ENCODE results near the gene SLC7A6OS. TPM values are rescaled to one million over a fixed set of nuclear protein-coding genes. Genes with fewer than 3 reads are reported as not detected.

Gene SLC7A6OS
- polyA plus RNA-seq, 3 donors from 2014 or later: 22.7 to 31.2 (median 24.4) TPM

DNA sequence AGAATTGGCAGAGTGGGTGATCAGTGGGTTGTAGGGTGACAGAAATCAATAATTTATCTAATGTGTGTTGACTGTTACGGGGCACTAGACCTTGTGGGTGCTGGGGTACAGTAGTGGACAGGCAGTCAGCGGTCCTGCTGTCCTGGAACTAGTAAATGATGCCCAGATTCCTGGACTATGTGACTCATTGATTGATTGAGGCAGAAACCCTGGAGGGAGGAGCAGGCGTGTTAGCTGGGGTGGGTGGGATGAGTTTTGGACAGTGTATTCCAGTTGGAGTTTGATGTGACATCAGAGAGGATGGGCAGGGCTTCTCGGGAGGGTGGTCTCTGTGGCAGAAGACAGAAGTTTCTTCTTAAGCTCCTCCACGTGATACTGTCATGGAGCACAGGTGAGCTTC lies 24.4 kb upstream of the SLC7A6OS start:
- H3K9me3 Mint-ChIP-seq: no peaks in the 10 kb centered on the region
- no peak overlapping the region for H3K4me3 Mint-ChIP-seq
- H3K27me3 Mint-ChIP-seq (ENCODE audit: low read depth in 3 of 3): peaks cover 0 to 3% (median 0%) of the 10 kb centered on the region in 3 donors
- no peaks in the 10 kb centered on the region for H3K4me1 Mint-ChIP-seq
- no peak for DNase-seq
- no peak overlapping the region for H3K27ac Mint-ChIP-seq
- peaks cover 21 to 41% (median 40%) of the 10 kb centered on the region in 3 donors for H3K36me3 Mint-ChIP-seq

DNA sequence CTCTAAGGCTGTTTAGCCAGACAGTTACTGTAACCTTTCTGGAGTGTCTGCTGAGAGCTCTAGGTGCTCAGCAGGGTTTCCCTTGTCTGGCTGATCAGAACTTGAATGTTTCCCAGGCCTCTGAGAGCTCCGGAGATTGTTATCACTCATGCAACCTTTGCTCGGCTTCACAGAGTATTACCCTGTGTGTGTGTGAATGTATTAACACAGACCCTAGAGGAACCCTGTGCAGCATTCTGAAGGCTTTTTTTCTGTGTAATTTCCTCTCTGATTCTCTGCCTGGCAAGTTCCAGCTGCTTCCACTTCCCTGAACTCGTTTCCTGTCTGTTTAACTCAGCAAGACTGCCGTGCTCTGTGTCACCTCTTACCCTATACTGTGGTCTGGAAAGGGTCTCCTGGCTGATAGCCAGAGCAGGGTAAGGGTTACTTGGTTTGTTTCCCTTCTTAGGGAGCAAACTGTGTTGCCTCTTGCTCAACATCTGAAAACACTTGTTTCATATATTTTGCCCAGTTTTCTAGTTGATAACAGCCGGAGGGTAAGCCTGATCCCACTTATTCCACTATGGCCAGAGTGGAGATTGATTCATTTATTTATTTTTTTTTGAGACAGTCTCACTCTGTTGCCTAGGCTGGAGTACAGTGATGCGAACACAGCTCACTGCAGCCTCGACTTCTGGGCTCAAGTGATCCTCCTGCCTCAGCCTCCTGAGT lies 21.8 kb upstream of the SLC7A6OS start:
- DNase-seq: no peak
- H3K4me1 Mint-ChIP-seq: peaks cover 3 to 9% of the 10 kb centered on the region in 2 donors
- no peaks in the 10 kb centered on the region for H3K9me3 Mint-ChIP-seq
- no peak overlapping the region for H3K27ac Mint-ChIP-seq
- H3K36me3 Mint-ChIP-seq: peaks cover 16 to 25% (median 24%) of the 10 kb centered on the region in 3 donors
- H3K4me3 Mint-ChIP-seq: no peak overlapping the region
- H3K27me3 Mint-ChIP-seq (ENCODE audit: low read depth in 3 of 3): peaks cover 0 to 3% (median 0%) of the 10 kb centered on the region in 3 donors

DNA sequence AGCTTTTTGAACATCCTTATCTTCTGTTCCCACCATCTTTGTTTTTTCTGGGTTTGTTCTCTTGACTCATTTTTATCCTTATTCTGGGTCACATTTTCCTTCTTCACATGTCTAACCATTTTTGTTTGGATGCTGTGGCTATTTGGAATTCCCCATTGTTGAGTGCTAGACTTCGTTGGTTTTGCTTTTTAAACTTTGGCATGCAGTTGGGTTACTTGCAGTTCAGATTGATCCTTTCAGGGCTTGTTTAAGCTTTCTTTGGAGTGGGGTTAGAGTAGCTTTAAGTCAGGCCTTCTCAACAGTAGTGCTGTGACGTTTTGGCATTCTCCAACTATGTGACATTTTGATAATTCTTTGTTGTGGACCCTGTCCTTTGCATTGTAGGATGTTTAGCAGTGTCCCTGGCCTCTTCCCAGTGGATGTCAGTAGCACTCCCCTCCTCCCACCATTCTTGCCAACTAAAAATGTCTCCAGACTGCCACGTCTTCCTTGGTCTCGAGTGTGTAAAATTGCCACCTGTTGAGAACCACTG lies 21.2 kb upstream of the SLC7A6OS start:
- Mint-ChIP-seq H3K4me1 (peaks cover 3 to 9% of the 10 kb centered on the region in 2 donors), H3K4me3 (no peak overlapping the region), H3K27me3 (ENCODE audit: low read depth in 3 of 3) (peaks cover 0 to 3% (median 0%) of the 10 kb centered on the region in 3 donors), H3K27ac (no peak overlapping the region), H3K9me3 (no peaks in the 10 kb centered on the region), H3K36me3 (peaks cover 11 to 23% (median 20%) of the 10 kb centered on the region in 3 donors)
- DNase-seq: no peak

DNA sequence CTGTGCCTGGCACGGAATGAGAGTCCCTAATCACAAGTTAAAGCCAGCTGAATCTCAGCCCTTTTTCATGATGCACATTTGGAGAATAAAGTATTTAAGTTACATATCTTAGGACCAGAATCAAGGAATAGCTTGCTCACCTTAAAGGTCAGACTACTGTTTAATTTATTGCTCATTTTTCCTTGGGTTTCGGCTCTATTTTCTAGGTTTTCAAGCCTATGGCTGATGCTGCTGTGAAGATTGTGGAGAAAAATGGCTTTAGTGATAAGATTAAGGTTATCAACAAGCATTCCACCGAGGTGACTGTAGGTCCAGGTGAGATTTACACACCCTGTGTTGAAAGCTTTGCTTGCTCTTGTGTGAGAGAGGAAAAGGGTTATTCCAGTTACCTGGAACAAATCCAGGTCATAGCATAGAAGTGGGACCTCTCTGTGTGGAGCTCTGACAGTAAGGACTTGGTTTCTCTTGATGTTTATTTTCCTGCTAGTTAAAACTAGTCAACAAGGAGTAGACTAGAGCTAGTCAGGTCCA lies 18.2 kb upstream of the SLC7A6OS start:
- peaks cover 0 to 2% (median 0%) of the 10 kb centered on the region in 3 donors for H3K27me3 Mint-ChIP-seq (ENCODE audit: low read depth in 3 of 3)
- no peaks in the 10 kb centered on the region for H3K9me3 Mint-ChIP-seq
- H3K4me1 Mint-ChIP-seq: peaks cover 3 to 9% of the 10 kb centered on the region in 2 donors
- H3K4me3 Mint-ChIP-seq: no peak overlapping the region
- peaks cover 8 to 25% (median 9%) of the 10 kb centered on the region in 3 donors for H3K36me3 Mint-ChIP-seq
- DNase-seq: no peak
- peak overlapping the region in 1 of 6 donors; percentile 24 for H3K27ac Mint-ChIP-seq

DNA sequence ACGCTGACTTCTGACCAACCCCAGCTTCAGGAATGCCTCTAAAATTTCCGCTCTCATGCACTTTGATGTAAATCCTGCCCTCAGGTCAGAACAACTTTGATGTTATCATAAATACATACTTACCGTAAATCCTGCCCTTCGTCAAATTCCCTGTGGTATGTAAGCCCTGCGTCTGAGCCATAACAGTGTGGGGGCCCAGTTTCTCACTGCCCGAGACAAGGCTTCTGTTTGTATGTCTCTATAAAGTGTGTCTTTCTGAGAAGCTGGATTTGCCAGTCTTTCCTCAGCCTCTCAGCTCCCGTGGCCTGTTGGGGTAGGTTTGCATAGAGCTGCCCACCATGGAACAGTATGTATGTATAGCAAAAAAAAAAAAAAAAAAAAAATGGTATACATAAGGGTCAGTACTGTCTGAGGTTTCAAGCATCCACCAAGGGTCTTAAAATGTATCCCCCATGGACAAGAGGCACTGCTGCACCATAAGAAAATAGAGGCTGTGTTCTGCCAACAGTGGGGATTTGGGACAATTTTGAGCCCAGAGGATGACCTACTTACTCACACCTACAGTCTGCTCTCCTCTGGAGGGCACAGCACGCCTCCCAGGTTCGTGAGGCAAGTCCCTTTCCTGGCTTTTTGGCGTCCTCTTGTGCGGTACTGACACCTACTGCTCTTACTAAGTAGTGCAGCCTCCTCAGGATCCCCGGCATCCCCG lies 17.6 kb upstream of the SLC7A6OS start:
- H3K9me3 Mint-ChIP-seq: no peaks in the 10 kb centered on the region
- H3K4me1 Mint-ChIP-seq: peaks cover 3 to 9% of the 10 kb centered on the region in 2 donors
- H3K4me3 Mint-ChIP-seq: no peak overlapping the region
- peak; percentile 68 to 73 (median 73) for DNase-seq
- H3K27me3 Mint-ChIP-seq (ENCODE audit: low read depth in 3 of 3): peaks cover 0 to 2% (median 0%) of the 10 kb centered on the region in 3 donors
- H3K36me3 Mint-ChIP-seq: peaks cover 7 to 24% (median 8%) of the 10 kb centered on the region in 3 donors
- peak overlapping the region in 3 of 6 donors; percentile 24 to 55 (median 36) for H3K27ac Mint-ChIP-seq

DNA sequence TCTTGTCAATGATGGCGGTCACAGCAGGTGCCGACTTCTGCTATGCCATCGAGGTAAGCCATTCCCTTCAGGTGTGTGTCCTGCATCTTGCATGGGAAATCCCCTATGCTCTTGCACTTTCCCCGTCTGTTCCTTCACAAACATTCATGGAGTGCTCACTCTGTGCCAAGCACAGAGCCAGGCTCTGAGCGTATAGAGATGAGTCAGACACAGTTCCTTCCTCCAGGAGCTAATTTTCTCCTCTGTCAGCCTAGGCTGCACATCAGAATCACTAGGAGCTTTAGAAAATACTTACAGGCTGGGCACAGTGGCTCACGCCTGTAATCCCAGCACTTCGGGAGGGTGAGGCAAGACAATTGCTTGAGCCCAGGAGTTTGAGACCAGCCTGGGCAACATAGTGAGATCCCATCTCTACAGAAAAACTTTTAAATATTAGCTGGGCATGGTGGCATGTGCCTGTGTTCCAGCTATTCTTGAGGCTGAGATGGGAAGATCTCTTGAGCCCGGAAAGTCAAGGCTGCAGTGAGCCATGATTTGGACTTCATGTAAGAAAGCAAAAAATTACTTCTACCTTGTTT lies 14.1 kb upstream of the SLC7A6OS start:
- no peak overlapping the region for H3K27ac Mint-ChIP-seq
- DNase-seq: no peak
- H3K36me3 Mint-ChIP-seq: peaks cover 3 to 27% (median 7%) of the 10 kb centered on the region in 3 donors
- H3K9me3 Mint-ChIP-seq: no peaks in the 10 kb centered on the region
- peaks cover 5 to 12% of the 10 kb centered on the region in 2 donors for H3K4me1 Mint-ChIP-seq
- no peak overlapping the region for H3K4me3 Mint-ChIP-seq
- H3K27me3 Mint-ChIP-seq (ENCODE audit: low read depth in 3 of 3): peaks cover 0 to 2% (median 0%) of the 10 kb centered on the region in 3 donors

DNA sequence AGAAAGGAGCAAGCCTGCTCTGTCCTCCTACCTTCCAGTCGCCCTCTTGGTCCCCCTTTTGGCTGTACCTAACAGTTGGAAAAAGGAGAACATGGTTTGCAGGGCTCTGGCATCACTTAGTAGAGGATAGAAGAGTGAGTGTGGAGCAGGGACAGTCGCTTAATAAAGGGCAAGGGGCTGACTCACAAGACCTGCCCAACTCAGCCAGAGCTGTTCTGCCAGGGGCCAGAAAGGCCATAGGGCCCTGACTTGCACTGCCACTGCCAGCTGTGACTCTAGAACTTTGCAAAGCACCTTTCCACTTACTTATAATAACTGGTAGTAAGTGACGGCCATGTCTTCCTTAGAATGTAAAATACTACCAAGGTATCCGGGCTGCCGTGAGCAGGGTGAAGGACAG lies 13.6 kb upstream of the SLC7A6OS start:
- no peaks in the 10 kb centered on the region for H3K9me3 Mint-ChIP-seq

DNA sequence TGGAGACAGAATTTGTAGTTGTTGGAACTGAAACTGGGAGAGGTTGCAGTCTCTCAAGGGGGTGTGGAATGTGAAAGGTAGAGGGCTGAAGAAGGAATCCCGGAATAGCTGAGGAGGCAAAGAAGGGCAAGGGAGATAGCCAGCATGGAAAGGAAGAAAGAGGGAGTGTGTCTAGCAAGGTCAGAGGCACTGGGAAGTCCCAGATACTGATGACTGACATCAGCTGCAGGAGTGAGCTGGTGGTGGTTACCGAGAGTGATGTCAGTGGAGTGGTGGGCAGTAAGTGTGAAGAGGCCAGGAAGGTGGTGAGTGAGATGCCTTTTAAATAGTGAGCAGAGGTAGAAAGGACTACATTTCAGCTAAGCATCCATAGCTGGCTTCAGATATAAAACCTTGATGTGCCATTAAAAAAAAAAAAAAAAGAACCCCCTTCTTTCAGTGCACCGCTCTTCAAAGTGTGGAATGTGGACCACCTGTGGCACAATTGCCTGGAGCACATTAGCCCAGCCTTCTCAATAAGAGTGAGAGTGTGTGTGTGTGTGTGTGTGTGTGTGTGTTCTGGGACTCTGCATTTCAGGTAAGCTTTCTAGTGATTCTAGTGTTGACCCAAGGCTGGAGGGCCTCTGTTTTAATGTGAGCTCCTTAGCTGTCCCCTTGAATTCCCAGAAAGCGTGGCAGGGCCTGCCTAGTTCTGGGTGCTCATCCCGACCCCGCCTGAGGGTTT lies 8.6 kb upstream of the SLC7A6OS start:
- Mint-ChIP-seq H3K4me3 (peak overlapping the region in 2 of 5 donors; percentile 28 to 34), H3K27ac (peak overlapping the region; percentile 48 to 96 (median 90)), H3K27me3 (ENCODE audit: low read depth in 3 of 3) (peaks cover 0 to 1% (median 0%) of the 10 kb centered on the region in 3 donors), H3K36me3 (peaks cover 0 to 31% (median 11%) of the 10 kb centered on the region in 3 donors), H3K4me1 (peaks cover 19 to 23% of the 10 kb centered on the region in 2 donors), H3K9me3 (no peaks in the 10 kb centered on the region)
- peak; percentile 49 to 53 (median 51) for DNase-seq

More for the DNA sequence above, 13.6 kb upstream of the SLC7A6OS start:
- Mint-ChIP-seq H3K27ac (no peak overlapping the region), H3K36me3 (peaks cover 3 to 29% (median 7%) of the 10 kb centered on the region in 3 donors), H3K4me3 (no peak overlapping the region), H3K27me3 (ENCODE audit: low read depth in 3 of 3) (peaks cover 0 to 2% (median 0%) of the 10 kb centered on the region in 3 donors), H3K4me1 (peaks cover 10 to 17% of the 10 kb centered on the region in 2 donors)
- DNase-seq: no peak

DNA sequence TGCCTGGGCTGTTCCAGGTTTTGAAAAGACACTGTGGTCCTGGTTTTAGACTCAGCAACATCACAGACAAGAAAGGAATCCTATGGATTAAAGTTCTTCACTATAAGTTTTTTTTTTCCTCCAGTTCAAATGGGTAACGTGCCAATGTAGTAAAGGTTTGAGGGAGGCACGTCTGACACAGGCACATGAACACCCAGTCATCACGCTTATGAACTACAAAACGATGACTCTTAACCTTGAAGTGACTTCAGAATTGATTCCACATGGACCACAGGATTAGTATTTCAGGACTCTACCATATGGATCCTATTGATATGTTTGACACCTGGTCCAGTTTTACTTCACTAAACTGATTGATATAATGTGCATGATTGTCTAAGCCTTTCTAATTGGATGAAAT lies 2.4 kb upstream of the SLC7A6OS start:
- H3K9me3 Mint-ChIP-seq: no peaks in the 10 kb centered on the region
- H3K4me3 Mint-ChIP-seq: no peak overlapping the region
- H3K4me1 Mint-ChIP-seq: peaks cover 41 to 49% of the 10 kb centered on the region in 2 donors
- H3K36me3 Mint-ChIP-seq: peaks cover 0 to 17% (median 11%) of the 10 kb centered on the region in 3 donors
- H3K27ac Mint-ChIP-seq: peak overlapping the region in 5 of 6 donors; percentile 1 to 74 (median 34)
- DNase-seq: no peak
- H3K27me3 Mint-ChIP-seq (ENCODE audit: low read depth in 3 of 3): peaks cover 0 to 7% (median 0%) of the 10 kb centered on the region in 3 donors

DNA sequence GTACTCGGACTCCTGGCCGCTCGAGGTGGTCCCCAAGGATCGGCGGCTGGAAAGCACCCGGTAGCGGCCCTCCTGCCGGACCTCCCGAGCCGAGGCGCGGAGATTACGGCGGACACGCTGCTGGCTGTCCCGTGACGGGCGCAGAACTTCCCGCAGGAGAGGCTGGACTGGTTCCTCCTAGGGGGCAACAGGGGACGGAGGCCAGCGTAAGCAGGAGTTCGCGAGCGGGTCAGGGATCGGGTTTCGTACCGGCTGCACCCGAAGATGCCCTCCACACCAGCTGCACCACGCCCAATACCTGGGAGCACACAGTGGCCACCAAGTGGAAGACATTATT lies 341 bp downstream of the SLC7A6OS start:
- no peak for DNase-seq
- peaks cover 38 to 49% of the 10 kb centered on the region in 2 donors for H3K4me1 Mint-ChIP-seq
- peaks cover 0 to 6% (median 0%) of the 10 kb centered on the region in 3 donors for H3K27me3 Mint-ChIP-seq (ENCODE audit: low read depth in 3 of 3)
- peaks cover 0 to 8% (median 5%) of the 10 kb centered on the region in 3 donors for H3K36me3 Mint-ChIP-seq
- peak overlapping the region; percentile 98 to 99 (median 98) for H3K4me3 Mint-ChIP-seq
- no peaks in the 10 kb centered on the region for H3K9me3 Mint-ChIP-seq
- H3K27ac Mint-ChIP-seq: peak overlapping the region; percentile 90 to 99 (median 98)

DNA sequence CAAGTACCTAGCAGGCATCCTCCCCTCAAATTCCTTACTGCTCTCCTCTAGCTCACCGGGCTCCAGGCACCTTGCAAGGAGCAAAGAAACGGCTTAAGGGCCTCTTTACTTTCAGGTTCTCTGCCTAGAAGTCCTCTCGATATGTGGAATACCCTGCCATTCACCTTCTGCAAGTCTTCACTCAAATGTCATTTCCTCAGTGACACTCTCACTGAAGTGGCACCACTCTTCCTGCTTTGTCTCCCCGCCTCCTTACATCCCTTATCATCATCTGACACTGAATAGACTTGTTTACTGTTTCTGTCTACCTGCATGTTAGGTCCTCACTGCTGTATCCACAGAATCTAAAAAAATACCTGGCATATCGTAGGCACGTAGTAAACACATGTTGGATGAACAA lies 947 bp downstream of the SLC7A6OS start:
- Mint-ChIP-seq H3K27ac (peak overlapping the region; percentile 90 to 99 (median 98)), H3K4me3 (peak overlapping the region; percentile 98 to 99 (median 98)), H3K36me3 (peaks cover 0 to 13% (median 8%) of the 10 kb centered on the region in 3 donors), H3K4me1 (peaks cover 40 to 53% of the 10 kb centered on the region in 2 donors), H3K9me3 (no peaks in the 10 kb centered on the region), H3K27me3 (ENCODE audit: low read depth in 3 of 3) (peaks cover 0 to 6% (median 0%) of the 10 kb centered on the region in 3 donors)
- DNase-seq: no peak

DNA sequence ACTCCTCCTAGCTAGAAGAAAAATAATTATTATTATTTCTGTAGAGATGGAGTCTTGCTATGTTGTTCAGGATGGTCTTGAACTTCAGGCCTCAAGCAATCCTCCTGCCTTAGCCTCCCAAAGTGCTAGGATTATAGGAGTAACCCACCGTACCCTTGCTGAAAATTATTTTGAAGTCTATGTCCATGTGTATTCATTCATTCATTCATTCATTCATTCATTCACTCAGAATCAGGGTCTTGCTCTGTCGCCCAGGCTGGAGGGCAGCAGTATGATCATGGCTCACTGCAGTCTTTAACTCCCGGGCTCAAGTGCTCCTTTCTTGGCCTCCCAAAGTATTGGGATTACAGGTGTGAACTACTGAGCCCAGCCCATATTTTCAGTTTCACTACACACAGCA lies 4.1 kb downstream of the SLC7A6OS start:
- Mint-ChIP-seq H3K27me3 (ENCODE audit: low read depth in 3 of 3) (peaks cover 0 to 6% (median 0%) of the 10 kb centered on the region in 3 donors), H3K9me3 (no peaks in the 10 kb centered on the region), H3K4me1 (peaks cover 31 to 37% of the 10 kb centered on the region in 2 donors), H3K36me3 (peaks cover 14 to 28% (median 25%) of the 10 kb centered on the region in 3 donors), H3K4me3 (no peak overlapping the region), H3K27ac (no peak overlapping the region)
- no peak for DNase-seq

Data from immature natural killer cell (primary cell).